AML-193 (cell line): Measurements from ENCODE around the gene MYPN.

Source experiments
- DNase-seq, 2 experiments: peaks; one replicate each; lab custom pipeline; 2025; lab: John Stamatoyannopoulos, UW

MYPN gene

GRCh38 chr10:68090586-68090985 lies 18.7 kb upstream of the MYPN start:
- DNase-seq, result no peak

GRCh38 chr10:68092512-68092911 lies 16.8 kb upstream of the MYPN start:
- no peak for DNase-seq

- no peak for DNase-seq
Observed at GRCh38 chr10:68095153-68095552, 14.1 kb upstream of the MYPN start.

GRCh38 chr10:68096913-68097516 lies 12.3 kb upstream of the MYPN start:
- DNase-seq, result no peak

- no peak for DNase-seq
Observed at GRCh38 chr10:68099736-68100135, 9.6 kb upstream of the MYPN start.

GRCh38 chr10:68101066-68101465 lies 8.2 kb upstream of the MYPN start:
- no peak for DNase-seq

GRCh38 chr10:68103261-68103878 lies 5.9 kb upstream of the MYPN start:
- DNase-seq, result no peak

- DNase-seq, result no peak
Observed at GRCh38 chr10:68103901-68104300, 5.4 kb upstream of the MYPN start.

GRCh38 chr10:68105820-68106219 lies 3.5 kb upstream of the MYPN start:
- no peak for DNase-seq

GRCh38 chr10:68106656-68107055 lies 2.6 kb upstream of the MYPN start:
- no peak for DNase-seq

GRCh38 chr10:68107651-68108050 lies 1.6 kb upstream of the MYPN start:
- no peak for DNase-seq

- no peak for DNase-seq
Observed at GRCh38 chr10:68108051-68108450, 1.2 kb upstream of the MYPN start.

- DNase-seq, result no peak
Observed at GRCh38 chr10:68108653-68109052, 635 bp upstream of the MYPN start.

GRCh38 chr10:68110027-68110426 lies 739 bp downstream of the MYPN start:
- DNase-seq, result no peak

- DNase-seq, result no peak
Observed at GRCh38 chr10:68111584-68111983, 2.3 kb downstream of the MYPN start.

GRCh38 chr10:68112837-68113236 lies 3.5 kb downstream of the MYPN start:
- no peak for DNase-seq

GRCh38 chr10:68118657-68119056 lies 9.4 kb downstream of the MYPN start:
- DNase-seq, result no peak

- no peak for DNase-seq
Observed at GRCh38 chr10:68121020-68121743, 11.9 kb downstream of the MYPN start.

GRCh38 chr10:68121852-68122251 lies 12.6 kb downstream of the MYPN start:
- DNase-seq, result no peak

- DNase-seq, result no peak
Observed at GRCh38 chr10:68124718-68125117, 15.4 kb downstream of the MYPN start.

- no peak for DNase-seq
Observed at GRCh38 chr10:68125772-68126171, 16.5 kb downstream of the MYPN start.

- no peak for DNase-seq
Observed at GRCh38 chr10:68128015-68128414, 18.7 kb downstream of the MYPN start.

- no peak for DNase-seq
Observed at GRCh38 chr10:68132391-68132790, 23.1 kb downstream of the MYPN start.

- no peak for DNase-seq
Observed at GRCh38 chr10:68133523-68133922, 24.2 kb downstream of the MYPN start.
